Trophoblast cell (in vitro differentiated cells and primary cell): ENCODE data around the gene IL15.
A peak's percentile ranks its signal among the peaks of the same experiment; 100 is the strongest.

Experiments
- DNase-seq, 2 donors: peaks; one replicate each; pipeline ENCODE4 v3.0.0-alpha.2; 2016
- H2AFZ ChIP-seq: 2 replicates; pipeline ENCODE4 v1.6.1; 2013; ENCODE audit warnings: low read length, moderate library complexity, mild to moderate bottlenecking; ENCODE audit not compliant: insufficient read depth, poor library complexity
- H2AK5ac ChIP-seq: 2 replicates; pipeline ENCODE4 v1.6.1; 2013; ENCODE audit warnings: mild to moderate bottlenecking, low read length
- H2BK120ac ChIP-seq: 2 replicates; pipeline ENCODE4 v1.6.1; 2013; ENCODE audit warnings: low read length, mild to moderate bottlenecking, moderate library complexity; ENCODE audit not compliant: insufficient read depth, poor library complexity
- H2BK12ac ChIP-seq: 2 replicates; pipeline ENCODE4 v1.6.1; 2013; ENCODE audit warnings: mild to moderate bottlenecking, low read length, moderate library complexity
- H2BK5ac ChIP-seq: 2 replicates; pipeline ENCODE4 v1.6.1; 2013; ENCODE audit warnings: low read length, low read depth, moderate library complexity, mild to moderate bottlenecking; ENCODE audit not compliant: poor library complexity
- H3K14ac ChIP-seq: 2 replicates; pipeline ENCODE4 v1.6.1; 2013; ENCODE audit warnings: mild to moderate bottlenecking, low read length
- H3K18ac ChIP-seq: 2 replicates; pipeline ENCODE4 v1.6.1; 2013; ENCODE audit warnings: mild to moderate bottlenecking, low read length
- H3K23ac ChIP-seq: 2 replicates; pipeline ENCODE4 v1.6.1; 2013; ENCODE audit warnings: low read length
- H3K27ac ChIP-seq: 2 replicates; pipeline ENCODE4 v1.5.1; 2013; ENCODE audit warnings: low read depth, mild to moderate bottlenecking, inconsistent platforms, low read length, moderate library complexity
- H3K27me3 ChIP-seq: 2 replicates; pipeline ENCODE4 v1.6.1; 2013; ENCODE audit warnings: inconsistent platforms, mild to moderate bottlenecking, low read length, moderate library complexity; ENCODE audit not compliant: insufficient read depth
- H3K36me3 ChIP-seq, 2 experiments: 1 replicate in 1 of 2; 2 replicates in 1 of 2; pipeline ENCODE4 v1.6.1; 2013; ENCODE audit warnings: low read length in 2 of 2, mild to moderate bottlenecking in 2 of 2, moderate library complexity in 1 of 2; ENCODE audit not compliant: insufficient read depth in 2 of 2, control insufficient read depth in 1 of 2
- H3K4ac ChIP-seq: 2 replicates; pipeline ENCODE4 v1.6.1; 2013; ENCODE audit warnings: low read depth, mild to moderate bottlenecking, low read length, moderate library complexity
- H3K4me1 ChIP-seq, 2 experiments: 1 replicate in 1 of 2; 2 replicates in 1 of 2; pipeline ENCODE4 v1.6.1; 2013; ENCODE audit warnings: low read length in 2 of 2, mild to moderate bottlenecking in 2 of 2, moderate library complexity in 1 of 2; ENCODE audit not compliant: insufficient read depth in 2 of 2, control insufficient read depth in 1 of 2
- H3K4me2 ChIP-seq: 2 replicates; pipeline ENCODE4 v1.6.1; 2013; ENCODE audit warnings: inconsistent platforms, mild to moderate bottlenecking, low read length, moderate library complexity
- H3K4me3 ChIP-seq: 2 replicates; pipeline ENCODE4 v1.5.1; 2013; ENCODE audit warnings: mild to moderate bottlenecking, low read depth, low read length, inconsistent platforms
- H3K79me1 ChIP-seq: one replicate; pipeline ENCODE4 v1.6.1; 2013; ENCODE audit warnings: low read length
- H3K79me2 ChIP-seq: 2 replicates; pipeline ENCODE4 v1.6.1; 2013; ENCODE audit warnings: low read length, mild to moderate bottlenecking; ENCODE audit not compliant: control insufficient read depth, insufficient read depth, poor library complexity
- H3K9ac ChIP-seq: 2 replicates; pipeline ENCODE4 v1.6.1; 2013; ENCODE audit warnings: mild to moderate bottlenecking, low read length
- H3K9me3 ChIP-seq: 2 replicates; pipeline ENCODE4 v1.6.1; 2013; ENCODE audit warnings: low read depth, mild to moderate bottlenecking, control low read depth, inconsistent platforms, low read length; ENCODE audit not compliant: insufficient read depth
- H4K12ac ChIP-seq: 2 replicates; pipeline ENCODE4 v1.6.1; 2013; ENCODE audit warnings: low read depth, mild to moderate bottlenecking, low read length, moderate library complexity
- H4K8ac ChIP-seq: 2 replicates; pipeline ENCODE4 v1.6.1; 2013; ENCODE audit warnings: low read depth, mild to moderate bottlenecking, low read length, moderate library complexity
- H4K91ac ChIP-seq: one replicate; pipeline ENCODE4 v1.6.1; 2013; ENCODE audit warnings: low read depth, mild to moderate bottlenecking, low read length, moderate library complexity
- WGBS: extraction: QIAGEN DNeasy Blood & Tissue Kit; methylation state at CpG from one replicate; pipeline ENCODE4 v1.1.7; 2013; ENCODE audit warnings: missing lambda C conversion rate; ENCODE audit not compliant: insufficient read length, insufficient coverage; ENCODE audit errors: extremely low coverage; 5-methylcytosine and 5-hydroxymethylcytosine counted together

IL15 gene

DNA sequence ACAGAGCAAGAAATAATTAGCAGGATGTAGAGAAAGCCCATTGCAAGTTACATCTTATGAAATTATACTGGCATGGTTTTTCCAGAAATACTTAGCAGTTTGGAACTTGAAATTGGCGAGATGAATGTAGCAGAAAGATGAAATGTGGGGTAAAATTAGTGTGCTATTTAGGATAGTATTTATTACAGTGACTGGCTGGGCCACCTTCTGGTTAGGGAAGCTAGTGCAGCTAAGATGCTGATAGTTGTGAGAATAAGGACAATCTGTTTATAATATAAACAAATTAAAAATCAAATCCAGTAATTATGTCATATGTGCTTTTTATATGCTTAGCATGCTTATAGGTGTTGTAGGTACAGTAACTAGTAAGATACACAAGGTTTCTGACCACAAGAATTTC, 74.8 kb downstream of the IL15 start:
- Histone ChIP-seq H3K18ac (no peak overlapping the region), H3K9me3 (peaks cover 3% of the 10 kb centered on the region), H3K27me3 (no peaks in the 10 kb centered on the region), H3K4ac (no peak overlapping the region), H3K79me1 (no peaks in the 10 kb centered on the region), H4K12ac (no peak overlapping the region), H3K27ac (no peak overlapping the region), H2BK12ac (no peak overlapping the region), H2BK5ac (no peak overlapping the region), H3K23ac (no peak overlapping the region), H2AK5ac (no peak overlapping the region), H4K8ac (no peak overlapping the region), H3K9ac (no peak overlapping the region), H3K14ac (no peak overlapping the region), H3K36me3 (no peaks in the 10 kb centered on the region), H3K4me1 (peaks cover 2 to 4% of the 10 kb centered on the region in 2 experiments), H2AFZ (no peak overlapping the region), H2BK120ac (no peak overlapping the region), H3K79me2 (no peaks in the 10 kb centered on the region), H3K4me3 (no peak overlapping the region), H4K91ac (no peak overlapping the region), H3K4me2 (no peak overlapping the region)
- no CpG with 5 or more reads among the region's 1 CpG for WGBS
- DNase-seq, result peak in 1 of 2 donors; percentile 33

DNA sequence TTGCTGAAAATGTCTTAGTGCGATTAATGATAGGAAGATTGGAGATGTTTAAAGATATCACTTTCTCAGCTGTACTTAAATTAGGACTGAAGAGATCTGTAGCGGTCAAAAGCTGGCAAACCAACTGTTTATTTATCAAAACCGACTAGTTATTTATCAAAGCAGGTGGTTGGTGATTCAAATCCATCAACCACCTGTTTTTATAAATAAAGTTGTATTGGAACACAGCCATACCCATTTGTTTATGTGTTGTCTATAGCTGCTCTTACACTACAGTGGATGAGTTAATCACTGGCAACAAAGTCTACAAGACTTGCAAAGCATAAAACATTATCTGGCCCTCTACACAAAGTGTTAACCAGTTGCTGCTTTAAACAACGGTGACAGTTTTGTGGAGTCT, 76.8 kb downstream of the IL15 start:
- no peaks in the 10 kb centered on the region for H3K79me1 ChIP-seq
- no peak overlapping the region for H3K4me3 ChIP-seq
- H4K12ac ChIP-seq, result no peak overlapping the region
- no peaks in the 10 kb centered on the region for H3K9me3 ChIP-seq
- no peaks in the 10 kb centered on the region for H3K27me3 ChIP-seq
- no peaks in the 10 kb centered on the region for H3K36me3 ChIP-seq
- no peak overlapping the region for H4K91ac ChIP-seq
- no peak overlapping the region for H3K18ac ChIP-seq
- no peak overlapping the region for H2AK5ac ChIP-seq
- no peak overlapping the region for H3K4me2 ChIP-seq
- H2BK120ac ChIP-seq, result no peak overlapping the region
- no peak overlapping the region for H2BK5ac ChIP-seq
- H3K4me1 ChIP-seq, result peaks cover 2 to 4% of the 10 kb centered on the region in 2 experiments
- H3K79me2 ChIP-seq, result no peaks in the 10 kb centered on the region
- WGBS, result no CpG with 5 or more reads among the region's 4 CpGs
- no peak overlapping the region for H2BK12ac ChIP-seq
- no peak overlapping the region for H3K9ac ChIP-seq
- no peak overlapping the region for H4K8ac ChIP-seq
- no peak overlapping the region for H2AFZ ChIP-seq
- H3K14ac ChIP-seq, result no peak overlapping the region
- no peak overlapping the region for H3K27ac ChIP-seq
- no peak overlapping the region for H3K4ac ChIP-seq
- DNase-seq, result no peak
- no peak overlapping the region for H3K23ac ChIP-seq

DNA sequence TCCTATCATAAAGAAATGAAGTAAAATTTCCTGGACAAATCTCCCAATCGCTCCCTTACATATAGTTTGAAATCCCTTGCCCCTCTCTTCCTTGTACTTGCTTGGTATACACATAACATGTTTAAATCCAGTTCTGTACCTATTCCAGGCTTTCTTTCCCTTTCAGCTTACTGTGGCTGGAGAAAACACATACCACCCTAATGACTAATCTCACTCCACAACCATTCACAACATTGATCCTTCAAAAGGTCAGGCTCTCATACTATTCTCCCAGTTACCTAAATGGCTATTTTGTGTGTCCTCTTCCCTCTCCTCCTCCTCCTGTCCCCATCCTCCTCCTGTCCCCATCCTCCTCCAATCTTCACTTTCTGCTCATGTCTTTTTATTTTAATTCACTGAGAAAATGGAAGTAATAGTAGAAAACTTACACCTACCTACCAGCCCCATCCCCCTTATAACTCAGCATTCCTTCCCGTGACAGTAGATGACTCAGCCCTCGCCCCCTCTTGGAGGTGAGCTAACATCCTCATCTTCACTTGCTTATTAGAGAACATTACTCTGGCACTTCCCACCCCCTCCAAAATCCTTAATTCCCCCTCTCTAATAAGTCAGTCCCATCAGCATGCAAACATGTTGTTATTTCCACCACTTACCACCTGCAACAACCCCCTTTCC, 77.5 kb downstream of the IL15 start:
- Histone ChIP-seq H3K4ac (no peak overlapping the region), H4K8ac (no peak overlapping the region), H3K9me3 (no peaks in the 10 kb centered on the region), H2AFZ (no peak overlapping the region), H3K4me2 (peak overlapping the region; percentile 28), H3K79me2 (no peaks in the 10 kb centered on the region), H3K18ac (no peak overlapping the region), H2BK120ac (no peak overlapping the region), H3K9ac (no peak overlapping the region), H3K4me3 (no peak overlapping the region), H3K14ac (no peak overlapping the region), H2BK5ac (no peak overlapping the region), H2BK12ac (no peak overlapping the region), H3K23ac (no peak overlapping the region), H3K27me3 (no peaks in the 10 kb centered on the region), H4K91ac (no peak overlapping the region), H3K79me1 (no peaks in the 10 kb centered on the region), H3K27ac (no peak overlapping the region), H3K36me3 (no peaks in the 10 kb centered on the region), H3K4me1 (peaks cover 2 to 4% of the 10 kb centered on the region in 2 experiments), H4K12ac (no peak overlapping the region), H2AK5ac (no peak overlapping the region)
- DNase-seq, result no peak
- WGBS, result no CpG with 5 or more reads among the region's 3 CpGs

DNA sequence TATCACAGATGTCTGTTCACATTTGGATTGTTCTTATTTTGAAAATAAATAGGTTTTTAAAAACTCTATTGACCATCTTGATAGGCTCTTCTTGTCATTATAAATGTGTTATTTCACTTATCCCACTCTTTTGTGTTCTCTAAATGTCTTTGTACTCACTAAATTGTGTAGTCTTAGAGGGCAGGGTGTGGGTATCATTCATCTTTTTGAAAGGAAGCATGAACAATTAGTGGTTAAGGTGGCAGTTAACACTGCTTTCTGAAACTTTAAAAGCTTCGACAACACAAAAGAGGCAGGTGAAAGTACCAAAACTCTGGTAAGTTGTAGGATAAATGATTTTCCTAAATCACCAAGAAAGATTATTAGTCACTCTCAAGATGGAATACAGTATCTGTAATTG, 83.2 kb downstream of the IL15 start:
- Histone ChIP-seq H2BK5ac (no peak overlapping the region), H2AFZ (no peak overlapping the region), H3K36me3 (no peaks in the 10 kb centered on the region), H2BK120ac (no peak overlapping the region), H3K4ac (no peak overlapping the region), H3K27ac (no peak overlapping the region), H3K79me1 (no peaks in the 10 kb centered on the region), H3K4me3 (no peak overlapping the region), H4K91ac (no peak overlapping the region), H3K9me3 (no peaks in the 10 kb centered on the region), H4K8ac (no peak overlapping the region), H2AK5ac (no peak overlapping the region), H4K12ac (no peak overlapping the region), H3K4me2 (no peak overlapping the region), H3K9ac (no peak overlapping the region), H3K27me3 (no peaks in the 10 kb centered on the region), H3K23ac (no peak overlapping the region), H2BK12ac (no peak overlapping the region), H3K18ac (no peak overlapping the region), H3K14ac (no peak overlapping the region), H3K79me2 (no peaks in the 10 kb centered on the region), H3K4me1 (no peaks in the 10 kb centered on the region)
- no peak for DNase-seq
- WGBS, result no CpG with 5 or more reads among the region's 1 CpG
